ENCODE results near the gene TCL1A. TPM values are rescaled to one million over a fixed set of nuclear protein-coding genes. Genes with fewer than 3 reads are reported as not detected.
A peak's percentile ranks its signal among the peaks of the same experiment; 100 is the strongest.

The TCL1A gene
- total and polyA plus RNA-seq, 4 donors: 0.21 to 5.0 (median 1.6) TPM

DNA sequence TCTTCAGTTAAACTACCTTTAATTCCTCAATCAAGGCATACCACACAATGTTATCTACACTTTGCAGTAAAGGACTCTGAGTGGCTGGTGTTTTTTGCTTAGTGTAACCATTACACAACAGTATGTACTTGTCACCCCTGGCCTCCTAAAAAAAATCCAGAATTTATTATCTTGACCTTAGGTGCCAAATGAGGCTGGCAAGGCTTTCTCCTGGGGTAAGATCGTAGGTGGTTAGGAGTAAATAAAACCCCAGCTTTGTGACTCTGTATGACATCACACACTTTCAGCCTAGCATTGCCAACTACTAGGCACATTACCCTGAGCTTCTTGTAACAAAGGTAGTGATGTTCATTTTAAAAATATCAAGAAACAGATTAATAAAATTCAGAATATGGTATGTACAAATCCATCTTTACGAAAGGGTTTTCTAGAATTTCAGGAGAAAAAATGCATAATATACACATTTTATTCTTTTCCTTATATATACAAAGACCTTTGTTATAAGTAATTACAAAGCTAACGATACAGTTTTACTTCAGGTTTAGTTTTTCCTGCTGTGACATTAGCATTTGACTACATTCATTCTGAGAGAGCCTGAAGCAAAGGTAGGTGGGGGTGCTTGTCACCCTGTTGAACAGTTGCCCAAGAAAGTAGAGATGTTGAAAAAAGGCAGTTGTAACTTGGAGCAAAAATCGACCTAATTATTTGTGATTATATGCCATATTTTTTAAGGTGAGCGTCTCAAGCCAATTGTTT lies 13.5 kb downstream of the TCL1A start:
- TF ChIP-seq, protein P1, sequence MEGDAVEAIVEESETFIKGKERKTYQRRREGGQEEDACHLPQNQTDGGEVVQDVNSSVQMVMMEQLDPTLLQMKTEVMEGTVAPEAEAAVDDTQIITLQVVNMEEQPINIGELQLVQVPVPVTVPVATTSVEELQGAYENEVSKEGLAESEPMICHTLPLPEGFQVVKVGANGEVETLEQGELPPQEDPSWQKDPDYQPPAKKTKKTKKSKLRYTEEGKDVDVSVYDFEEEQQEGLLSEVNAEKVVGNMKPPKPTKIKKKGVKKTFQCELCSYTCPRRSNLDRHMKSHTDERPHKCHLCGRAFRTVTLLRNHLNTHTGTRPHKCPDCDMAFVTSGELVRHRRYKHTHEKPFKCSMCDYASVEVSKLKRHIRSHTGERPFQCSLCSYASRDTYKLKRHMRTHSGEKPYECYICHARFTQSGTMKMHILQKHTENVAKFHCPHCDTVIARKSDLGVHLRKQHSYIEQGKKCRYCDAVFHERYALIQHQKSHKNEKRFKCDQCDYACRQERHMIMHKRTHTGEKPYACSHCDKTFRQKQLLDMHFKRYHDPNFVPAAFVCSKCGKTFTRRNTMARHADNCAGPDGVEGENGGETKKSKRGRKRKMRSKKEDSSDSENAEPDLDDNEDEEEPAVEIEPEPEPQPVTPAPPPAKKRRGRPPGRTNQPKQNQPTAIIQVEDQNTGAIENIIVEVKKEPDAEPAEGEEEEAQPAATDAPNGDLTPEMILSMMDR (IDR thresholded peaks at IDR 0.05; ENCODE audit: control extremely low read depth, extremely low read depth): no peak
- Histone ChIP-seq H3K27me3 (ENCODE audit: control insufficient read depth in 3 of 3, insufficient read depth in 3 of 3, low read length in 2 of 3) (no peaks in the 10 kb centered on the region), H3K4me1 (ENCODE audit: control insufficient read depth in 5 of 5, insufficient read depth in 5 of 5, low read length in 5 of 5) (no peaks in the 10 kb centered on the region)

DNA sequence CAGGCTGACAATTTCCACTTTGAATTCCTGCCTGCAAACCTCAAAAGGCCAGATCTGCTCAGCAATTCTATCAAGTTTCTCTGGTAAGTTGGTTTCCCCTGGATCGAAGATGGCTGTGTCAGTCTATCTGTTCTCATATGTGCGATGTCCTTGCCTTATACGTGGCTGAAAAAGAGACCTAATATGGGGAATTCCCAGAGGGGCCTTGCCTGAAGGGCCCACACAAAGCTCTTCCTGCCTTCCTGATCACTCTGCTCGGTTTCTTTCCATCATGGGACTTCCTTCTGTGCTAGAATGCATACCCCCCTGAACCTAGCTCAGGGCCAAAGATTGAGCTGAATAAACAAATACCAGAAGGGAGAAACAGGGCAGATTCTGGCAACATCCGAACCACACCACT lies 14.5 kb downstream of the TCL1A start:
- no peaks in the 10 kb centered on the region for H3K9me3 ChIP-seq (ENCODE audit: control insufficient read depth in 4 of 4, insufficient read depth in 3 of 4, low read length in 3 of 4)
- no peak overlapping the region for H3K9ac ChIP-seq (ENCODE audit: insufficient read depth in 1 of 2, low read length in 2 of 2)
- no peaks in the 10 kb centered on the region for H3K36me3 ChIP-seq (ENCODE audit: control insufficient read depth in 4 of 4, insufficient read depth in 4 of 4, low read length in 4 of 4)
- H3K4me1 ChIP-seq (ENCODE audit: control insufficient read depth in 5 of 5, insufficient read depth in 5 of 5, low read length in 5 of 5): no peaks in the 10 kb centered on the region
- H3K4me3 ChIP-seq: no peak overlapping the region
- DNase-seq (no peak), ATAC-seq (ENCODE audit: insufficient read depth, low FRiP score) (no peak)
- no peaks in the 10 kb centered on the region for H3K27me3 ChIP-seq (ENCODE audit: control insufficient read depth in 3 of 3, insufficient read depth in 3 of 3, low read length in 2 of 3)
- no peak overlapping the region for H3K27ac ChIP-seq (ENCODE audit: low read depth in 1 of 2, low read length in 1 of 2)
- WGBS, 2 donors: 54 to 55% methylated on average over 5 of the region's 5 CpGs
- TF ChIP-seq, protein P1 (IDR thresholded peaks at IDR 0.05; ENCODE audit: control extremely low read depth, extremely low read depth): no peak

More for the DNA sequence above, 13.5 kb downstream of the TCL1A start:
- Histone ChIP-seq H3K4me3 (no peak overlapping the region), H3K9ac (ENCODE audit: insufficient read depth in 1 of 2, low read length in 2 of 2) (no peak overlapping the region), H3K36me3 (ENCODE audit: control insufficient read depth in 4 of 4, insufficient read depth in 4 of 4, low read length in 4 of 4) (no peaks in the 10 kb centered on the region), H3K9me3 (ENCODE audit: control insufficient read depth in 4 of 4, insufficient read depth in 3 of 4, low read length in 3 of 4) (no peaks in the 10 kb centered on the region), H3K27ac (ENCODE audit: low read depth in 1 of 2, low read length in 1 of 2) (no peak overlapping the region)
- ATAC-seq (ENCODE audit: insufficient read depth, low FRiP score) (no peak), DNase-seq (peak in 1 of 3 donors; percentile 7)
- 57 to 62% methylated on average over 5 of the region's 5 CpGs for WGBS, 2 donors

DNA sequence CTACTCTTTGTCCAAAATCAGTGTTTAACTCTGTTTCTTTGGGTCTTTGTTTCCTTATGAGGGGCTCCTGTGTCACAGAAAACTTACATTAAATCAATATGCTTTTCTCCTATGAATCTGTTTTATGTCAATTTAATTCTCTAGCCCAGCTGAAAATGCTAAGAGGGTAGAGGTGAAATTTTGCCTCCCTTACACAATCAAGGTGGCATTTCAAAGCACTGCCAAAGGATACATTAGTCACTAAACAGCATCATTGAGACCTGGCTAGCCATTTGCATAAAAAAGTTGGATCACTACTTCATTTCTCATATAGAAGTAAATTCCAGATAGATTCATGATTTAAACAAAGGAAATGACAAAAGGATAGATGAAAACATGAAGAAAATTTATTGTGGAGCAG lies 15.6 kb downstream of the TCL1A start:
- H3K27ac ChIP-seq (ENCODE audit: low read depth in 1 of 2, low read length in 1 of 2): no peak overlapping the region
- TF ChIP-seq, protein P1 (IDR thresholded peaks at IDR 0.05; ENCODE audit: control extremely low read depth, extremely low read depth): no peak

DNA sequence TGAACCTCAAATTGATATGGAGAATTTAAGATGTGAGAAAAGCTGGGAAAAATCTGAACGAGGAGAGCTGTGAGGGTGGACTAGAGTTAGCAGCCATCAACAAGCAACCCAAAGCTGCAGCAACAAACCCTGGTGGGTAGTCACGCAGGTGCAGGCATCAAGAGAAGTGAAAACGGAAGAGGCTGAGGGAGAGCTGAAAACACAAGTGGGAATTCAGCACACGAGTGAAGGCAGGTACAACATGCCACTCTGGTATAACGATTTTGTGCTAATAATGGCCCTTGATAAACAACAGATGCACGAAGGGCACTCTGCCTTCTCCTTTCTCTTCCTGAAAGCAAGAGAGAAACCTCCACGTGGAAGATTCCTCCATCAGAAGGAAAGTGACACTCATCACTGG lies 16.2 kb downstream of the TCL1A start:
- Histone ChIP-seq H3K36me3 (ENCODE audit: control insufficient read depth in 4 of 4, insufficient read depth in 4 of 4, low read length in 4 of 4) (no peaks in the 10 kb centered on the region), H3K27ac (ENCODE audit: low read depth in 1 of 2, low read length in 1 of 2) (no peak overlapping the region), H3K9me3 (ENCODE audit: control insufficient read depth in 4 of 4, insufficient read depth in 3 of 4, low read length in 3 of 4) (no peaks in the 10 kb centered on the region), H3K4me3 (no peak overlapping the region), H3K27me3 (ENCODE audit: control insufficient read depth in 3 of 3, insufficient read depth in 3 of 3, low read length in 2 of 3) (no peaks in the 10 kb centered on the region), H3K4me1 (ENCODE audit: control insufficient read depth in 5 of 5, insufficient read depth in 5 of 5, low read length in 5 of 5) (no peaks in the 10 kb centered on the region), H3K9ac (ENCODE audit: insufficient read depth in 1 of 2, low read length in 2 of 2) (no peak overlapping the region)
- no peak for ATAC-seq (ENCODE audit: insufficient read depth, low FRiP score)
- TF ChIP-seq, protein P1 (IDR thresholded peaks at IDR 0.05; ENCODE audit: control extremely low read depth, extremely low read depth): no peak
- no peak for DNase-seq
- 57 to 64% methylated on average over 7 of the region's 7 CpGs for WGBS, 2 donors

More for the DNA sequence above, 15.6 kb downstream of the TCL1A start:
- Histone ChIP-seq H3K27me3 (ENCODE audit: control insufficient read depth in 3 of 3, insufficient read depth in 3 of 3, low read length in 2 of 3) (no peaks in the 10 kb centered on the region), H3K4me3 (no peak overlapping the region), H3K4me1 (ENCODE audit: control insufficient read depth in 5 of 5, insufficient read depth in 5 of 5, low read length in 5 of 5) (no peaks in the 10 kb centered on the region), H3K9me3 (ENCODE audit: control insufficient read depth in 4 of 4, insufficient read depth in 3 of 4, low read length in 3 of 4) (no peaks in the 10 kb centered on the region), H3K9ac (ENCODE audit: insufficient read depth in 1 of 2, low read length in 2 of 2) (no peak overlapping the region), H3K36me3 (ENCODE audit: control insufficient read depth in 4 of 4, insufficient read depth in 4 of 4, low read length in 4 of 4) (no peaks in the 10 kb centered on the region)
- DNase-seq (no peak), ATAC-seq (ENCODE audit: insufficient read depth, low FRiP score) (no peak)

Measured in lung (tissue), 12 donors.